Measurements from ENCODE around the gene STEAP3. TPM values are rescaled to one million over a fixed set of nuclear protein-coding genes. Genes with fewer than 3 reads are reported as not detected.

STEAP3 gene
- total RNA-seq, 1 experiment from 2014 or later: 15.4 TPM

- H4K5ac ChIP-seq (ENCODE audit: insufficient read length, low read depth, low read length): no peak overlapping the region
- H3K23me2 ChIP-seq (ENCODE audit: insufficient read length, low read depth, low read length, poor library complexity, severe bottlenecking): no peaks in the 10 kb centered on the region
- Mint-ChIP-seq H3K36me3 (ENCODE audit: insufficient read depth in 1 of 3, low read depth in 3 of 3) (peaks cover 11 to 26% (median 18%) of the 10 kb centered on the region in 3 experiments), H3K9me3 (no peaks in the 10 kb centered on the region), H3K4me1 (peaks cover 70% of the 10 kb centered on the region in 2 experiments), H3K27ac (peak overlapping the region; percentile 86 to 97 (median 97)), H3K4me3 (peak overlapping the region; percentile 2 to 31; a peak in 3 of 5 replicates), H3K27me3 (ENCODE audit: low read depth) (no peaks in the 10 kb centered on the region)
- no peaks in the 10 kb centered on the region for H3K27me3 ChIP-seq (ENCODE audit: insufficient read depth, low read length)
- no peak for TF ChIP-seq CTCF (conservative IDR thresholded peaks at IDR 0.05)
- H4K20me1 ChIP-seq (ENCODE audit: control insufficient read depth, insufficient read depth, insufficient read length): no peaks in the 10 kb centered on the region
- no peak overlapping the region for H2BK15ac ChIP-seq (ENCODE audit: low read depth, low read length)
- H3K27ac ChIP-seq (ENCODE audit: insufficient read length, low read depth, low read length): peak overlapping the region; percentile 44
- H3K4me2 ChIP-seq (ENCODE audit: insufficient read depth, insufficient read length, low read length): peak overlapping the region; percentile 59
- H3K14ac ChIP-seq (ENCODE audit: insufficient read depth, low read length): no peak overlapping the region
- no peak overlapping the region for H4K8ac ChIP-seq (replicated peaks; ENCODE audit: insufficient read length, low read depth, low read length)
- H3K18ac ChIP-seq (ENCODE audit: insufficient read length, low read depth, low read length): peak overlapping the region; percentile 32
- peak; percentile 41 for DNase-seq
- H3K79me2 ChIP-seq (ENCODE audit: insufficient read depth, low read length): no peaks in the 10 kb centered on the region
- no peaks in the 10 kb centered on the region; the same call in 1 of the 2 replicates for H3K4me1 ChIP-seq (ENCODE audit: insufficient read depth, low read length)
- H3K9me3 ChIP-seq (ENCODE audit: control insufficient read depth, low read depth, low read length): no peaks in the 10 kb centered on the region
- H2BK20ac ChIP-seq (ENCODE audit: low read depth, low read length, poor library complexity, severe bottlenecking): no peak overlapping the region
- H2AK5ac ChIP-seq (ENCODE audit: insufficient read length, low read length): no peak overlapping the region
- WGBS (ENCODE audit: extremely low coverage, insufficient read length, low lambda C conversion rate): no CpG with 5 or more reads among the region's 12 CpGs
- H3K4ac ChIP-seq (ENCODE audit: low read depth, low read length): no peak overlapping the region
- H3K79me1 ChIP-seq (ENCODE audit: insufficient read depth, low read depth, low read length, poor library complexity, severe bottlenecking): no peaks in the 10 kb centered on the region
- no peak overlapping the region for H4K91ac ChIP-seq (ENCODE audit: insufficient read length, low read depth, low read length)
- no peak overlapping the region for H2BK120ac ChIP-seq (ENCODE audit: low read depth, low read length, poor library complexity, severe bottlenecking)
- no peak overlapping the region for H3K23ac ChIP-seq (ENCODE audit: insufficient read length, low read depth, low read length)
- no peak overlapping the region for H3T11ph ChIP-seq (ENCODE audit: low read length)
- no peak overlapping the region for H3K56ac ChIP-seq (ENCODE audit: insufficient read length, low read depth, low read length)
- no peak overlapping the region for H2AFZ ChIP-seq (ENCODE audit: low read length)
- no peak overlapping the region for H3K9ac ChIP-seq (ENCODE audit: extremely low read depth, insufficient read length, low read length)
- no peak overlapping the region for H2BK12ac ChIP-seq (ENCODE audit: insufficient read length, low read depth, low read length)
- H2BK5ac ChIP-seq (ENCODE audit: insufficient read length, low read length): no peak overlapping the region
Measured at GRCh38 chr2:119255760-119256581, 32.3 kb downstream of the STEAP3 start.
